ENCODE data around the gene C16orf78. TPM values are rescaled to one million over a fixed set of nuclear protein-coding genes. Genes with fewer than 3 reads are reported as not detected.

C16orf78 gene
- total RNA-seq, 1 experiment from 2014 or later, result not detected

- TF ChIP-seq, protein P1, sequence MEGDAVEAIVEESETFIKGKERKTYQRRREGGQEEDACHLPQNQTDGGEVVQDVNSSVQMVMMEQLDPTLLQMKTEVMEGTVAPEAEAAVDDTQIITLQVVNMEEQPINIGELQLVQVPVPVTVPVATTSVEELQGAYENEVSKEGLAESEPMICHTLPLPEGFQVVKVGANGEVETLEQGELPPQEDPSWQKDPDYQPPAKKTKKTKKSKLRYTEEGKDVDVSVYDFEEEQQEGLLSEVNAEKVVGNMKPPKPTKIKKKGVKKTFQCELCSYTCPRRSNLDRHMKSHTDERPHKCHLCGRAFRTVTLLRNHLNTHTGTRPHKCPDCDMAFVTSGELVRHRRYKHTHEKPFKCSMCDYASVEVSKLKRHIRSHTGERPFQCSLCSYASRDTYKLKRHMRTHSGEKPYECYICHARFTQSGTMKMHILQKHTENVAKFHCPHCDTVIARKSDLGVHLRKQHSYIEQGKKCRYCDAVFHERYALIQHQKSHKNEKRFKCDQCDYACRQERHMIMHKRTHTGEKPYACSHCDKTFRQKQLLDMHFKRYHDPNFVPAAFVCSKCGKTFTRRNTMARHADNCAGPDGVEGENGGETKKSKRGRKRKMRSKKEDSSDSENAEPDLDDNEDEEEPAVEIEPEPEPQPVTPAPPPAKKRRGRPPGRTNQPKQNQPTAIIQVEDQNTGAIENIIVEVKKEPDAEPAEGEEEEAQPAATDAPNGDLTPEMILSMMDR (conservative IDR thresholded peaks at IDR 0.05; ENCODE audit: low read depth, low read length), result no peak
- no peak for TF ChIP-seq EZH2 (IDR thresholded peaks at IDR 0.05; ENCODE audit: borderline replicate concordance, low read depth, low read length, poor library complexity, severe bottlenecking)
- no peak overlapping the region for H3K27ac ChIP-seq (ENCODE audit: low read depth, low read length, poor library complexity, severe bottlenecking)
- no peak for DNase-seq (ENCODE audit: low spot score)
- BruUV-seq (replicated peaks), result no TSS peak
- H3K4me1 ChIP-seq (ENCODE audit: insufficient read depth, low read length, poor library complexity, severe bottlenecking), result no peaks in the 10 kb centered on the region
- no peak overlapping the region for H3K4me3 ChIP-seq (ENCODE audit: low read depth, low read length, poor library complexity, severe bottlenecking)
- ChIA-PET POLR2A (ENCODE audit: low non-redundant PET) (no interaction called here), CTCF (no interaction called here)
- intact Hi-C loops (cut with micrococcal nuclease; ENCODE audit: unreplicated experiment), result loop anchor here (10.0 kb wide), 1 partner anchor 815 kb away; no protein-coding TSS in a partner anchor
- H3K9me3 ChIP-seq (ENCODE audit: low read depth, low read length, poor library complexity, severe bottlenecking), result no peaks in the 10 kb centered on the region
- no peaks in the 10 kb centered on the region for H3K36me3 ChIP-seq (ENCODE audit: insufficient read depth, low read length, poor library complexity, severe bottlenecking)
- H3K27me3 ChIP-seq (replicated peaks; ENCODE audit: insufficient read depth, low read depth, low read length, poor library complexity), result peaks cover 16% of the 10 kb centered on the region
These were observed 26.2 kb downstream of the C16orf78 start for GRCh38 chr16:49399594-49400364.

- Histone ChIP-seq H3K4me3 (ENCODE audit: low read depth, low read length, poor library complexity, severe bottlenecking) (no peak overlapping the region), H3K9me3 (ENCODE audit: low read depth, low read length, poor library complexity, severe bottlenecking) (no peaks in the 10 kb centered on the region), H3K27ac (ENCODE audit: low read depth, low read length, poor library complexity, severe bottlenecking) (no peak overlapping the region), H3K27me3 (replicated peaks; ENCODE audit: insufficient read depth, low read depth, low read length, poor library complexity) (peaks cover 11% of the 10 kb centered on the region), H3K36me3 (ENCODE audit: insufficient read depth, low read length, poor library complexity, severe bottlenecking) (no peaks in the 10 kb centered on the region), H3K4me1 (ENCODE audit: insufficient read depth, low read length, poor library complexity, severe bottlenecking) (no peaks in the 10 kb centered on the region)
- ChIA-PET CTCF (no interaction called here), POLR2A (ENCODE audit: low non-redundant PET) (no interaction called here)
- DNase-seq (ENCODE audit: low spot score), result no peak
- intact Hi-C loops (cut with micrococcal nuclease; ENCODE audit: unreplicated experiment), result loop anchor here (10.0 kb wide), 1 partner anchor 814 kb away; no protein-coding TSS in a partner anchor
- BruUV-seq (replicated peaks), result no TSS peak
- TF ChIP-seq, protein P1 (conservative IDR thresholded peaks at IDR 0.05; ENCODE audit: low read depth, low read length), result no peak
- no peak for TF ChIP-seq EZH2 (IDR thresholded peaks at IDR 0.05; ENCODE audit: borderline replicate concordance, low read depth, low read length, poor library complexity, severe bottlenecking)
These were observed 27.0 kb downstream of the C16orf78 start for GRCh38 chr16:49400611-49401010.

DNA sequence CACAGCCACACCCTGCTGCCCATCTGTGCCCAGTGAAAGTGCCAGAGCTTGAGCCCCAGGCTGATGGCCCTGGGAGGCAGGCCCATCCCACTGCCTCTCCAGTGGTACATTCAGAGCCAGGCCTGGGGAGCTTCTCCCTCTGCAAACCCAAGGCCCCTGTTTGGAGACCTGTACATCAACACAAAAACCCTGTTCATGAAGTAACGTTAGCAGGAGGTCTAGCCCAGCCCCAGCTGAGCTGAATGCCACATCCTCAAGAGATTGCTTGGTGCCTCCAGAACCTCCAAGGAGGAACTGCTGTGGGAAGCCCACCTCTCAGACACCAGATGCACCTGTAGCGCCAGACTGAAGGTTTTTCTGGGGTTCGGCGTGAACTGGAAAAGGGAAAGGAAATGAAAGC is 31.5 kb downstream of the C16orf78 start:
- BruUV-seq (replicated peaks), result no TSS peak
- no peak overlapping the region for H3K4me3 ChIP-seq (ENCODE audit: low read depth, low read length, poor library complexity, severe bottlenecking)
- ChIA-PET POLR2A (ENCODE audit: low non-redundant PET) (no interaction called here), CTCF (interaction anchor here (1.4 kb wide), 1 partner anchor 517 kb away, joined by 3 read pairs; no protein-coding TSS in a partner anchor)
- H3K36me3 ChIP-seq (ENCODE audit: insufficient read depth, low read length, poor library complexity, severe bottlenecking), result no peaks in the 10 kb centered on the region
- DNase-seq (ENCODE audit: low spot score), result no peak
- no peaks in the 10 kb centered on the region for H3K4me1 ChIP-seq (ENCODE audit: insufficient read depth, low read length, poor library complexity, severe bottlenecking)
- H3K9me3 ChIP-seq (ENCODE audit: low read depth, low read length, poor library complexity, severe bottlenecking), result no peaks in the 10 kb centered on the region
- intact Hi-C loops (cut with micrococcal nuclease; ENCODE audit: unreplicated experiment), result loop anchor here (10.0 kb wide), 1 partner anchor 810 kb away; no protein-coding TSS in a partner anchor
- TF ChIP-seq, protein P1 (conservative IDR thresholded peaks at IDR 0.05; ENCODE audit: low read depth, low read length), result no peak
- TF ChIP-seq EZH2 (IDR thresholded peaks at IDR 0.05; ENCODE audit: borderline replicate concordance, low read depth, low read length, poor library complexity, severe bottlenecking), result no peak
- no peaks in the 10 kb centered on the region for H3K27me3 ChIP-seq (replicated peaks; ENCODE audit: insufficient read depth, low read depth, low read length, poor library complexity)
- no peak overlapping the region for H3K27ac ChIP-seq (ENCODE audit: low read depth, low read length, poor library complexity, severe bottlenecking)

Data from A673 (cell line).